GM12874 (cell line): ENCODE measurements around the gene SLC52A1.

Source experiments
- CTCF ChIP-seq: IDR thresholded peaks from 2 replicates; pipeline ENCODE4 v1.5.1; 2011; ENCODE audit warnings: low read depth, mild to moderate bottlenecking, control low read depth, low read length, moderate library complexity; ENCODE audit not compliant: insufficient read depth

The SLC52A1 gene

GRCh38 chr17:4998027-4998731 is 37.0 kb downstream of the SLC52A1 start:
- TF ChIP-seq CTCF, result no peak

GRCh38 chr17:4997302-4998026 is 37.8 kb downstream of the SLC52A1 start, which contains the start of the genes INCA1 and KIF1C:
TSS of gene INCA1 (minus strand) at chr17:4997522. CDS start at chr17:4994437, 3,085 bp downstream.
TSS of gene KIF1C (plus strand) at chr17:4997950. CDS start at chr17:5000247, 2,297 bp downstream.
- no peak for TF ChIP-seq CTCF

- TF ChIP-seq CTCF, result no peak
Observed at GRCh38 chr17:4994081-4994595, 41.1 kb downstream of the SLC52A1 start.

GRCh38 chr17:4987767-4988567 is 47.3 kb downstream of the SLC52A1 start:
- no peak for TF ChIP-seq CTCF

- peak; percentile 87 for TF ChIP-seq CTCF
Observed at GRCh38 chr17:4986951-4987766, 48.1 kb downstream of the SLC52A1 start, which contains the start of gene CAMTA2. TSS of gene CAMTA2 (minus strand) at chr17:4987675. CDS start at chr17:4986222, 1,453 bp downstream.

- no peak for TF ChIP-seq CTCF
Observed at GRCh38 chr17:4986403-4986802, 48.8 kb downstream of the SLC52A1 start.
